Smooth muscle cell (in vitro differentiated cells): ENCODE results near the gene FBXW8. TPM values are rescaled to one million over a fixed set of nuclear protein-coding genes. Genes with fewer than 3 reads are reported as not detected.

ENCODE experiments used
- DNase-seq: peaks from one replicate; lab custom pipeline; 2025; ENCODE audit not compliant: unreplicated experiment; lab: John Stamatoyannopoulos, UW
- H2AFZ ChIP-seq: fragments of 200-600 bp; sonication (generic); 2 replicates; pipeline ENCODE4 v1.6.0; 2016; ENCODE audit warnings: antibody characterized with exemption, low read depth, mild to moderate bottlenecking
- H3F3A ChIP-seq: fragments of 200-600 bp; sonication (generic); 2 replicates; pipeline ENCODE4 v1.6.0; 2017; ENCODE audit warnings: antibody characterized with exemption, low read depth
- H3K27ac ChIP-seq: fragments of 200-600 bp; sonication (generic); 2 replicates; pipeline ENCODE4 v1.5.1; 2016; ENCODE audit warnings: low read depth, mild to moderate bottlenecking
- H3K27me3 ChIP-seq: fragments of 200-600 bp; sonication (generic); 2 replicates; pipeline ENCODE4 v1.6.1; 2016; ENCODE audit warnings: low read depth, mild to moderate bottlenecking
- H3K36me3 ChIP-seq: fragments of 200-600 bp; sonication (generic); 2 replicates; pipeline ENCODE4 v1.5.1; 2016; ENCODE audit warnings: low read depth
- H3K4me1 ChIP-seq: fragments of 200-600 bp; sonication (generic); 2 replicates; pipeline ENCODE4 v1.5.1; 2016; ENCODE audit warnings: low read depth
- H3K4me2 ChIP-seq: fragments of 200-600 bp; sonication (generic); 2 replicates; pipeline ENCODE4 v1.6.0; 2016; ENCODE audit warnings: mild to moderate bottlenecking
- H3K4me3 ChIP-seq: fragments of 200-600 bp; sonication (generic); 2 replicates; pipeline ENCODE4 v1.5.1; 2016; ENCODE audit warnings: mild to moderate bottlenecking
- H3K79me2 ChIP-seq: fragments of 200-600 bp; sonication (generic); 2 replicates; pipeline ENCODE4 v1.6.0; 2016; ENCODE audit warnings: low read depth, mild to moderate bottlenecking
- H3K9ac ChIP-seq: fragments of 200-600 bp; sonication (generic); 2 replicates; pipeline ENCODE4 v1.6.0; 2016; ENCODE audit warnings: low read depth
- H3K9me3 ChIP-seq: fragments of 200-600 bp; sonication (generic); replicated peaks from 2 replicates; pipeline ENCODE4 v1.5.1; 2016; ENCODE audit warnings: low read depth
- H4K20me1 ChIP-seq: fragments of 200-600 bp; sonication (generic); 2 replicates; pipeline ENCODE4 v1.6.0; 2016; ENCODE audit warnings: low read depth
- CTCF ChIP-seq: fragments of 200-600 bp; sonication (generic); IDR thresholded peaks from 2 replicates; pipeline ENCODE4 v1.5.1; 2017; ENCODE audit warnings: borderline replicate concordance, mild to moderate bottlenecking, antibody characterized with exemption; ENCODE audit not compliant: insufficient read depth, poor library complexity, severe bottlenecking
- WGBS: methylation state at CpG from one replicate; pipeline ENCODE4 v1.1.7; 2016; ENCODE audit warnings: low lambda C conversion rate; 5-methylcytosine and 5-hydroxymethylcytosine counted together
- polyA plus RNA-seq: library from polyadenylated mRNA; unstranded; fragments of >200 nt; fragmentation: Nextera tagmentation; extraction: Ambion mirVana; gene quantifications from 2 replicates; pipeline ENCODE4 v1.2.1, GENCODE V29; 2016
- total RNA-seq: library from RNA; depleted of rRNA; stranded (reverse); fragments of >200 nt; gene quantifications from 2 replicates; pipeline ENCODE4 v1.2.3, GENCODE V29; 2014

FBXW8 gene
- total and polyA plus RNA-seq, 2 experiments from 2014 or later: 16.9 to 18.3 TPM

DNA sequence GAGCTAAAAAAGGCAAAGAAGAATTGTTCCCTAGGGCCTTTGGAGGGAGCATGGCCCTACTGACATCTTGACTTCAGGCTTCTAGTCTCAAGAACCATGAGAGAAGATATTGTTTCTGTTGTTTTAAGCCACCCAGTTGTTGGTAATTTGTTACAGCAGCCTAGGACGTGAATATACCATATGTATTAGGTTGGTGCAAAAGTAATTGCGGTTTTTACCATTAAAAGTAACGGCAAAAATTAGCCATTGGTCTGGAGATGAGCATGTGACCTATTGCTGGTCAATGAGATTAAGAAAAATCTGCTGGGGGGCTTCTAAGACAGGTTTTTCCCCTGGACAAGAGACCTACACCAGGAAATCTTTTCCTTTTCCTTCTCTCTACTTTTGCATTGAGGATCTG, 19.7 kb upstream of the FBXW8 start:
- no peak for TF ChIP-seq CTCF
- no peak overlapping the region for H2AFZ ChIP-seq
- no peaks in the 10 kb centered on the region for H3K4me1 ChIP-seq
- H3K4me2 ChIP-seq: no peak overlapping the region
- H3K9me3 ChIP-seq: no peaks in the 10 kb centered on the region
- no peaks in the 10 kb centered on the region for H4K20me1 ChIP-seq
- H3K36me3 ChIP-seq: no peaks in the 10 kb centered on the region
- no peaks in the 10 kb centered on the region for H3F3A ChIP-seq
- no peak overlapping the region for H3K4me3 ChIP-seq
- no peak overlapping the region for H3K27ac ChIP-seq
- peaks cover 9% of the 10 kb centered on the region for H3K27me3 ChIP-seq
- 89% methylated on average over 3 of the region's 3 CpGs for WGBS
- DNase-seq: no peak
- no peak overlapping the region for H3K9ac ChIP-seq
- no peaks in the 10 kb centered on the region for H3K79me2 ChIP-seq

- H3K4me1 ChIP-seq: no peaks in the 10 kb centered on the region
- 83% methylated on average over 12 of the region's 12 CpGs for WGBS
- no peak overlapping the region for H3K27ac ChIP-seq
- no peaks in the 10 kb centered on the region for H4K20me1 ChIP-seq
- no peaks in the 10 kb centered on the region for H3K36me3 ChIP-seq
- no peaks in the 10 kb centered on the region for H3K79me2 ChIP-seq
- no peak overlapping the region for H3K9ac ChIP-seq
- H3K4me2 ChIP-seq: no peak overlapping the region
- no peak overlapping the region for H3K4me3 ChIP-seq
- peaks cover 6% of the 10 kb centered on the region for H3K27me3 ChIP-seq
- DNase-seq: no peak
- no peak overlapping the region for H2AFZ ChIP-seq
- no peak for TF ChIP-seq CTCF
- no peaks in the 10 kb centered on the region for H3K9me3 ChIP-seq
- no peaks in the 10 kb centered on the region for H3F3A ChIP-seq
These were observed 18.2 kb upstream of the FBXW8 start for GRCh38 chr12:116892349-116893140.

DNA sequence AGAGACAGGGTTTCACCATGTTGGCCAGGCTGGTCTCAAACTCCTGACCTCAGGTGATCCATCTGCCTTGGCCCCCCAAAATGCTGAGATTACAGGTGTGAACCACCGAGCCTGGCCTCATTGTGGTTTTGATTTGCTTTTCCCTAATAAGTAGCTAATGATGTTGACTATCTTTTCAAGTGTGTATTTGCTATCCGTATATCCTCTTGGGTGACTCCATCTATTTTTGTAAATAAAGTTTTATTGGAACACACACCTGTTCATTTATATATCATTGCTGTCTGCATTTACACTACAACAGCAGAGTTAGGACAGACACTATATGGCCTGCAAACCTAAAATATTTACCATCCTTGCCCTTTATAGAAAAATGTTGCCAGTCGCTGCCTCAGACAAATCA, 15.8 kb upstream of the FBXW8 start:
- no peak overlapping the region for H3K4me2 ChIP-seq
- H3K4me1 ChIP-seq: no peaks in the 10 kb centered on the region
- H3K27me3 ChIP-seq: peaks cover 20% of the 10 kb centered on the region
- no peaks in the 10 kb centered on the region for H3F3A ChIP-seq
- no peak for TF ChIP-seq CTCF
- H3K9me3 ChIP-seq: no peaks in the 10 kb centered on the region
- H3K9ac ChIP-seq: no peak overlapping the region
- no peaks in the 10 kb centered on the region for H3K36me3 ChIP-seq
- DNase-seq: no peak
- no peak overlapping the region for H3K4me3 ChIP-seq
- H3K27ac ChIP-seq: no peak overlapping the region
- no peak overlapping the region for H2AFZ ChIP-seq
- WGBS: 90% methylated on average over 3 of the region's 3 CpGs
- no peaks in the 10 kb centered on the region for H3K79me2 ChIP-seq
- H4K20me1 ChIP-seq: no peaks in the 10 kb centered on the region

- H3K36me3 ChIP-seq: no peaks in the 10 kb centered on the region
- H2AFZ ChIP-seq: no peak overlapping the region
- no peak for DNase-seq
- H3K4me2 ChIP-seq: no peak overlapping the region
- WGBS: 78% methylated on average over 7 of the region's 7 CpGs
- H3K9ac ChIP-seq: no peak overlapping the region
- H3K4me1 ChIP-seq: no peaks in the 10 kb centered on the region
- H3K9me3 ChIP-seq: no peaks in the 10 kb centered on the region
- H3K27me3 ChIP-seq: peaks cover 20% of the 10 kb centered on the region
- no peaks in the 10 kb centered on the region for H4K20me1 ChIP-seq
- H3K79me2 ChIP-seq: no peaks in the 10 kb centered on the region
- H3K4me3 ChIP-seq: no peak overlapping the region
- no peaks in the 10 kb centered on the region for H3F3A ChIP-seq
- H3K27ac ChIP-seq: no peak overlapping the region
- TF ChIP-seq CTCF: no peak
These were observed 14.3 kb upstream of the FBXW8 start for GRCh38 chr12:116896411-116896924.
